ENCODE results near the gene RHOJ. TPM values are rescaled to one million over a fixed set of nuclear protein-coding genes. Genes with fewer than 3 reads are reported as not detected.

RHOJ gene
- total and polyA plus RNA-seq, 2 donors from 2014 or later, result 4.0 to 20.0 TPM

- no peak overlapping the region for H3K27ac ChIP-seq (ENCODE audit: low read depth in 2 of 2, low read length in 2 of 2)
- no peaks in the 10 kb centered on the region for H3K9me3 ChIP-seq (ENCODE audit: control insufficient read depth in 2 of 3, insufficient read depth in 1 of 3, low read length in 3 of 3)
- FAIRE-seq (no peak), DNase-seq (no peak)
- no peaks in the 10 kb centered on the region for H3K4me1 ChIP-seq (ENCODE audit: control insufficient read depth in 2 of 3, insufficient read depth in 2 of 3, low read depth in 1 of 3, low read length in 3 of 3)
- no peak overlapping the region for H3K4me3 ChIP-seq (ENCODE audit: low read length in 3 of 3)
- intact Hi-C loops (cut with DNase I), result no loop called here
- no peak overlapping the region for H3K9ac ChIP-seq (ENCODE audit: low read length in 3 of 3)
- no peaks in the 10 kb centered on the region for H3K36me3 ChIP-seq (ENCODE audit: control insufficient read depth in 2 of 3, insufficient read depth in 3 of 3, low read length in 3 of 3)
- TF ChIP-seq CTCF (IDR thresholded peaks at IDR 0.05; ENCODE audit: borderline replicate concordance, extremely low read depth, insufficient read depth), result no peak
- H3K27me3 ChIP-seq (ENCODE audit: control insufficient read depth, insufficient read depth, low read length), result no peaks in the 10 kb centered on the region
Observed at GRCh38 chr14:63240221-63240620, 36.0 kb downstream of the RHOJ start.

- no peak overlapping the region for H3K27ac ChIP-seq (ENCODE audit: low read depth in 2 of 2, low read length in 2 of 2)
- no peak for TF ChIP-seq CTCF (IDR thresholded peaks at IDR 0.05; ENCODE audit: borderline replicate concordance, extremely low read depth, insufficient read depth)
- FAIRE-seq, result no peak
- H3K4me3 ChIP-seq (ENCODE audit: low read length in 3 of 3), result no peak overlapping the region
- H3K36me3 ChIP-seq (ENCODE audit: control insufficient read depth in 2 of 3, insufficient read depth in 3 of 3, low read length in 3 of 3), result no peaks in the 10 kb centered on the region
- no peak overlapping the region for H3K9ac ChIP-seq (ENCODE audit: low read length in 3 of 3)
- intact Hi-C loops (cut with DNase I), result no loop called here
- H3K27me3 ChIP-seq (ENCODE audit: control insufficient read depth, insufficient read depth, low read length), result no peaks in the 10 kb centered on the region
- DNase-seq, result no peak
- H3K9me3 ChIP-seq (ENCODE audit: control insufficient read depth in 2 of 3, insufficient read depth in 1 of 3, low read length in 3 of 3), result no peaks in the 10 kb centered on the region
- no peaks in the 10 kb centered on the region for H3K4me1 ChIP-seq (ENCODE audit: control insufficient read depth in 2 of 3, insufficient read depth in 2 of 3, low read depth in 1 of 3, low read length in 3 of 3)
Observed at GRCh38 chr14:63241096-63241495, 36.9 kb downstream of the RHOJ start.

GRCh38 chr14:63243646-63244045 is 39.4 kb downstream of the RHOJ start:
- H3K27me3 ChIP-seq (ENCODE audit: control insufficient read depth, insufficient read depth, low read length), result no peaks in the 10 kb centered on the region
- no peak for FAIRE-seq
- no peak overlapping the region for H3K4me3 ChIP-seq (ENCODE audit: low read length in 3 of 3)
- TF ChIP-seq CTCF (IDR thresholded peaks at IDR 0.05; ENCODE audit: borderline replicate concordance, extremely low read depth, insufficient read depth), result no peak
- DNase-seq, result no peak
- no peaks in the 10 kb centered on the region for H3K4me1 ChIP-seq (ENCODE audit: control insufficient read depth in 2 of 3, insufficient read depth in 2 of 3, low read depth in 1 of 3, low read length in 3 of 3)
- H3K9me3 ChIP-seq (ENCODE audit: control insufficient read depth in 2 of 3, insufficient read depth in 1 of 3, low read length in 3 of 3), result no peaks in the 10 kb centered on the region
- H3K9ac ChIP-seq (ENCODE audit: low read length in 3 of 3), result no peak overlapping the region
- no peak overlapping the region for H3K27ac ChIP-seq (ENCODE audit: low read depth in 2 of 2, low read length in 2 of 2)
- no peaks in the 10 kb centered on the region for H3K36me3 ChIP-seq (ENCODE audit: control insufficient read depth in 2 of 3, insufficient read depth in 3 of 3, low read length in 3 of 3)
- intact Hi-C loops (cut with DNase I), result no loop called here

GRCh38 chr14:63245893-63246292 is 41.6 kb downstream of the RHOJ start:
- no peak overlapping the region for H3K4me3 ChIP-seq (ENCODE audit: low read length in 3 of 3)
- DNase-seq (no peak), FAIRE-seq (no peak)
- no peaks in the 10 kb centered on the region for H3K36me3 ChIP-seq (ENCODE audit: control insufficient read depth in 2 of 3, insufficient read depth in 3 of 3, low read length in 3 of 3)
- H3K9ac ChIP-seq (ENCODE audit: low read length in 3 of 3), result no peak overlapping the region
- no peaks in the 10 kb centered on the region for H3K27me3 ChIP-seq (ENCODE audit: control insufficient read depth, insufficient read depth, low read length)
- no peak overlapping the region for H3K27ac ChIP-seq (ENCODE audit: low read depth in 2 of 2, low read length in 2 of 2)
- no peaks in the 10 kb centered on the region for H3K4me1 ChIP-seq (ENCODE audit: control insufficient read depth in 2 of 3, insufficient read depth in 2 of 3, low read depth in 1 of 3, low read length in 3 of 3)
- TF ChIP-seq CTCF (IDR thresholded peaks at IDR 0.05; ENCODE audit: borderline replicate concordance, extremely low read depth, insufficient read depth), result no peak
- H3K9me3 ChIP-seq (ENCODE audit: control insufficient read depth in 2 of 3, insufficient read depth in 1 of 3, low read length in 3 of 3), result no peaks in the 10 kb centered on the region
- intact Hi-C loops (cut with DNase I), result no loop called here
